GM18868 (cell line): ENCODE measurements around the gene CACNG3.
"Not testable (repeated sequence)": the region's sequence is repeated elsewhere in the genome, so short reads cannot be mapped to it uniquely, and the experiment has no call there.

Source experiments
- ATAC-seq: cut with Tn5 transposase; IDR thresholded peaks from one replicate; pipeline ENCODE4 v1.9.1; 2021; ENCODE audit warnings: mild to moderate bottlenecking, moderate library complexity; ENCODE audit not compliant: unreplicated experiment

The CACNG3 gene

GRCh38 chr16:24328835-24329452 is 72.8 kb downstream of the CACNG3 start:
- ATAC-seq: no peak

GRCh38 chr16:24332178-24332577 is 76.0 kb downstream of the CACNG3 start:
- no peak for ATAC-seq

GRCh38 chr16:24332582-24333090 is 76.5 kb downstream of the CACNG3 start:
- ATAC-seq: no peak

- no peak for ATAC-seq
Measured at GRCh38 chr16:24336491-24336890, 80.4 kb downstream of the CACNG3 start.

GRCh38 chr16:24337013-24337412 is 80.9 kb downstream of the CACNG3 start:
- ATAC-seq: no peak

- not testable (repeated sequence) for ATAC-seq
Measured at GRCh38 chr16:24343829-24344228, 87.7 kb downstream of the CACNG3 start.

- no peak for ATAC-seq
Measured at GRCh38 chr16:24344784-24345183, 88.6 kb downstream of the CACNG3 start.

GRCh38 chr16:24345704-24346103 is 89.6 kb downstream of the CACNG3 start:
- no peak for ATAC-seq

- ATAC-seq: no peak
Measured at GRCh38 chr16:24346734-24347133, 90.6 kb downstream of the CACNG3 start.

- no peak for ATAC-seq
Measured at GRCh38 chr16:24347556-24347955, 91.4 kb downstream of the CACNG3 start.

GRCh38 chr16:24348545-24349290 is 92.6 kb downstream of the CACNG3 start:
- ATAC-seq: no peak

- no peak for ATAC-seq
Measured at GRCh38 chr16:24349320-24349719, 93.2 kb downstream of the CACNG3 start.

- ATAC-seq: no peak
Measured at GRCh38 chr16:24352746-24353145, 96.6 kb downstream of the CACNG3 start.

GRCh38 chr16:24353622-24354021 is 97.5 kb downstream of the CACNG3 start:
- ATAC-seq: no peak

GRCh38 chr16:24357511-24357910 is 101.4 kb downstream of the CACNG3 start:
- ATAC-seq: no peak

- no peak for ATAC-seq
Measured at GRCh38 chr16:24358117-24358516, 102.0 kb downstream of the CACNG3 start.

GRCh38 chr16:24359490-24359889 is 103.4 kb downstream of the CACNG3 start:
- ATAC-seq: no peak

GRCh38 chr16:24360936-24361335 is 104.8 kb downstream of the CACNG3 start:
- ATAC-seq: no peak

- no peak for ATAC-seq
Measured at GRCh38 chr16:24364596-24364995, 108.5 kb downstream of the CACNG3 start.

GRCh38 chr16:24367186-24367710 is 111.1 kb downstream of the CACNG3 start:
- no peak for ATAC-seq

- no peak for ATAC-seq
Measured at GRCh38 chr16:24372824-24373223, 116.7 kb downstream of the CACNG3 start.

- ATAC-seq: no peak
Measured at GRCh38 chr16:24378999-24379398, 122.9 kb downstream of the CACNG3 start.
